Adipose tissue (tissue), 3 donors: ENCODE measurements around the gene PTPRM. TPM values are rescaled to one million over a fixed set of nuclear protein-coding genes. Genes with fewer than 3 reads are reported as not detected.

Experiments
- H3K27ac ChIP-seq: one replicate; pipeline ENCODE4 v1.5.1; 2013; ENCODE audit warnings: low read depth, low read length
- WGBS, 3 donors: extraction: QIAGEN DNeasy Blood & Tissue Kit; methylation state at CpG; one replicate each; pipeline ENCODE4 v1.1.7; 2013; 5-methylcytosine and 5-hydroxymethylcytosine counted together
- polyA plus RNA-seq, 3 donors: library from polyadenylated mRNA; stranded (reverse); fragments of 200-250 nt; gene quantifications; one replicate each; pipeline ENCODE4 v1.2.3, GENCODE V29; 2013
- donor health status: healthy with polysubstance abuse.
- donor health status: Bipolar disorder and iron deficiency.
- donor health status: healthy.

The PTPRM gene
- polyA plus RNA-seq, 3 donors: 20.6 to 106 (median 88.9) TPM

DNA sequence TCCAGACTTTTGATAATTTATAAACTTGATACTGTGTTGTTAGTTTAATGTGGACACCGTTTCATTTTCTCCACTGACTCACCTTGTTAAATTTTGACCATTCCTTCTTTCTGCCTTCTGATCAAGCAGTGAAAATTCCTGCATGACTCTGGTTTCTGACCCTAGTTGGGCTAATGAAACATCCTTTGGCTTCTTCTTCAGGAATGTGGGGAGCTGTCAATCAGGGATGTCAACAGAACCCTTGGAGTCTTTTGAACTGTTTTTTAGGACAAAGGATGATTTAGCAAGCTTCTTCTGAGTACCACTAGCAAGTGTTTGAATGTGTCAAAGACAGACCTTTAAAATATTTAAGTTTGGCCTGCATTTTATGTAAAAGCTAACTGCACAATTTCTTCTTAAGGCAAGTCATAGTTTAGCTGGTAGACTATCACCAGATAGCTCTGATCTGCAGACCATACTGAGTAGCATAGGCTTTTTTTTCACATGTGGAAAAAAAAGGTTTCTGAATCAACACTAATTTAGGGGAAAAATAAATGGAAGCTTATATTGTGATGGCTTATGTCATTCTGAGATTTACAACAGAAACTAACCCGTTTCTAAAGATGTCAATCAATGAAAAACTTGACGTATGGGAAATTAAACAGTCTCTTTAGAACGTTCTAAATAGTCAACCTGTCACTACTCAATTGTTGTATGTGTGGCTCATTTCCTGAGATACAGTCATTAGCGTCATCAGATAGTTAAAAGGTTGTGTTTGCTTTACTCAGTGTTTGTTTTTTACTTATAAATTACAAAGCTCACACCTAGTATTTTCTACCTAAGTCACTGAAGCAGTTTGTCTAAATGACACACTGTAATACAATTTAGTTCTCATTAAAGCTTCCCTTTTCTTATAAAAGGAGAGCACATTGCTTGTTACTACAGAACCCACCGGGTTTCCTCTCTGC is 311.4 kb downstream of the PTPRM start:
- H3K27ac ChIP-seq: no peak overlapping the region
- 44 to 68% (median 66%) methylated on average over 6 of the region's 6 CpGs for WGBS, 3 donors

DNA sequence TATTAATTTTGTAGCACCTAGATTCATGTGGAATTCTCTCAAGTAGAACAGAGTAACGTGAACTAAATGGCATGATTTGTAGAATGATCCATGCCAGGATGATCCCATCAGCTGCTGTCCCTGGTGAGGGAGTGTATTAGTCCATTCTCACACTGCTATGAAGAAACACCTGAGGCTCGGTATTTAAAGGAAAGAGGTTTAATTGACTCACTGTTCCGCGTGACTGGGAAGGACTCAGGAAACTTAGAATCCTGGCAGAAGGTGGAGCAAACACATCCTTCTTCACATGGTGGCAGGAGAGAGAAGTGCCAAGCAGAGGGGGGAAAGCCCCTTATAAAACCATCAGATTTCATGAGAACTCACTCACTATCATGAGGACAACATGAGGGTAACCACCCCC is 312.6 kb downstream of the PTPRM start:
- H3K27ac ChIP-seq: no peak overlapping the region
- WGBS, 3 donors: 72 to 90% (median 79%) methylated on average over 4 of the region's 4 CpGs

DNA sequence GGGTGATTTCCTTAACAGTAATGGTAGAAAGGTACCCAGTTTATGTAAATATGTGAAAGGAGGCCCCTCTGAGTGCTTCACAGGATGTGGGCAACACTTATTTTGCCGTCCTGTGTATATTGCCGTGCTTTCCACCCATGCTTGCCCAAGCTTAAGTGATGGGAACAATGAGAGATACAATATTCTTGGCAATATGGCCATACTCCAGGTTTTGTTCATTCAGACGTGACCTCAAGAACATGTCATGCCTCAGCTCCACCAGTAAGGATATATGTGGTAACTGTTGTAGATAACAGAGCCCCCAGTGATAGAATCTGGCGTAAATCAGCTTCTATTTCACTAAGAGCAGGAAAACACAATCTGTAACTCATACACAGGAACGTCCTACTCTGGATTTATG is 318.7 kb downstream of the PTPRM start:
- no peak overlapping the region for H3K27ac ChIP-seq
- WGBS, 3 donors: 84 to 89% (median 89%) methylated on average over 5 of the region's 5 CpGs

DNA sequence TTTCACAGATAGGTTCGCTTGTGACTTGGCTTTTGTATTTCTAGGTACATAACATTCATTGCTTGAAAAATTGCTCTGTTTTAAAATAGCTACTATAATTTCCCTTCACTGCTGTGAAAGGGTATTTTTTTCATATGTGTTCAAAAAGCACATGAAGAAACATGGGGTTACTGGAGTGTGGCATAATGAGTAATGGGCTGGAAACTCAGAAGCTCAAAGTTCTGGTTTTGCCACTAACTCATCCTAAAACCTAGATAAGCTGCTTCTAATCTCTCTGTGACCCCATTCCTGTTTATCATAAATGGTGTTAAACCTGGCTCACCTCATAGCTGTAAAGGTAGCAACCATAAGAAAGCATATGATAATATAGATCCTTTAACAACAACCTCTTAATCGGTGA is 319.3 kb downstream of the PTPRM start:
- H3K27ac ChIP-seq: no peak overlapping the region
- 89 to 99% (median 90%) methylated on average over 2 of the region's 2 CpGs for WGBS, 3 donors

DNA sequence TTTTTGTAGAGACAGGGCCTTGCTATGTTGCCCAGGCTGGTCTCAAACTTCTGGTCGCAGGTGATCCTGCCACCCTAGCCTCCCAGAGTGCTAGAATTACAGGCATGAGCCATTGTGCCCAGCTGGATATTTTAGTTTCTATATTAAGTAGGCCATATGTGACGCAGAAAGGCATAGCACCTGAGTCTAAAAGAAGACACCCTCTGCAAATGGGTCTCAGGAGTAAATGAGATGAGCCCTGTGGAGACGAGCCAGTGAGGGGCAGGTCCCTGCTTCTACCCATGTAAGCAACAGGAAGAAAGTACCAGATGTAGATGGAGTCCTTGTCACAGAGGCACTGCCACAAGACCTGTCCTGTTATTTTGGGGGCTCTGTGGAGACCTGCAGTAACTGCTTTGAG is 322.4 kb downstream of the PTPRM start:
- no peak overlapping the region for H3K27ac ChIP-seq

DNA sequence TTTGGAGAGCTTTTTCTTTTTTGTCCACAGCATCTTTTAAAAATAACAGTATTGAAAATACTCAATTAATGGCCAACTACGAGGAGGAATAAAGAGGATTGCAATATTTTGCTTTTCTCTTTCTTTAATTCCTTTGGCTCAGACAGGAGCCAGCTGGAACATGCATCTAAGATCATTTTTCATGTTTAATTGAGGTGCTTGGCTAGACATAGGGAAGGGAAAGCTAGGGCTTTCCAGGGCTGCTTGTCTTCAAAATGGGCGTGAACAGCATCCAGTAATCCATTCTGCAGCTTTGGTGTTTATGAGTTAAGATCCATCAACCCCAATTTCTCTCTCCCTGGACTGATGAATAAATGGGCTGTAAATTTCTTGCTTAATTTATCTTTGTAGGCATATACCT is 323.0 kb downstream of the PTPRM start:
- no peak overlapping the region for H3K27ac ChIP-seq
- 58 to 63% (median 61%) methylated on average over 2 of the region's 2 CpGs for WGBS, 3 donors

More for the DNA sequence above, 322.4 kb downstream of the PTPRM start:
- 89 to 93% (median 91%) methylated on average over 3 of the region's 3 CpGs for WGBS, 3 donors

DNA sequence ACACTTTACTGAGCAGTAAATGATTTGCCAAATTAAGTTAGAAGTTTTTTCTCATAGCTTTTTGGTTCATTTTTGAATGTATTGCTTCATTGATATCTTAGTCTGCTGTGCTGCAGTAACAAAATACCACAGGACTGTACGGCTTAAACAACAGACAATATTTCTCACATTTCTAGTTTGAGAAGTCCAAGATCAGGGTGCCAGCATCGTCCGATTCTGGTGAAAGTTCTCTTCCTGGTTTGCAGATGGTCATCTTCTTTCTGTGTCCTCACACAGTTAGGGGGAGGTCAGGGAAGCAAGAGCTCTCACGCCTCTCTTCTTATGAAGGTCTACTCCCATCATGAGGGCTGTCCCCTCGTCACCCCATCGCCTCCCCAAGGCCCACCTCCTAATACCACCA is 325.4 kb downstream of the PTPRM start:
- H3K27ac ChIP-seq: no peak overlapping the region
- WGBS, 3 donors: 94 to 96% (median 94%) methylated on average over 6 of the region's 6 CpGs

DNA sequence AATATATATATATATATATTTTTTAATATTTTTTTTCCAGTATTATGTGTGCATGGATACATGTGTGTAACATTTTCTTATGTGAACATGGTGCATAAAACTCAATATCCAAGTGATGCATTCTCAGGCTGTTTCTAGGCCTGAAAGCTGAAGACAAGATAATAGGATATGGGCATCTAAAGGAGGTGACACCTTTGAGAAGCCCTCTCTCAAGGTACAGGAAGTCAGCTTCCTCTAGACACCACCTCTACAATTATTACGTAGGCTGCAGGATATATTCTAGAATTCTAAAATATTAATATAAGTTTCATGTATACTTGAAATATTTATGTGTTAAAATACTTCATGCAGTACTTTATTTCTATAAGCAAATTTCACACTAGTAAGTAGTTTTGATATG is 327.5 kb downstream of the PTPRM start:
- 79 to 90% (median 90%) methylated on average over 1 of the region's 1 CpG for WGBS, 3 donors
- no peak overlapping the region for H3K27ac ChIP-seq

DNA sequence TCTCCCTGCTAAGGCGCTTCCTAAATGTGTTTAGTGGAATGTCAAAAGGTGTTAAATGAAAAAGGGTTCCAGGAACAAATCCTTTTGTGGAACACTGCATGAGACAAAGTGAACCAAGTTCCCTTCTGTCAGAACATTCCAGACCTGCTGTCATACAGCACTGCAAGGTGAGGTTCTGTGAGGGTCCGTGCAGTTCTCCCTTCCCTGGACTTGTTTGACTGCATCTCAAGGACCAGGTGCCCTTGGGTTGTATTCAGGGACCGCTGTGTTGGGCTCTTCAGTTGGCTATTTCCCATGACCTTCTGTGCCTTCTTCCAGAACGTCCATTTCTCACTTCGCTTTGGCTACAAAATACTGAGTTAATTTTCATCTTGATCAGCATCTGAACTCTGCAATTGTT is 328.2 kb downstream of the PTPRM start:
- WGBS, 3 donors: 83 to 93% (median 91%) methylated on average over 5 of the region's 5 CpGs
- H3K27ac ChIP-seq: no peak overlapping the region

DNA sequence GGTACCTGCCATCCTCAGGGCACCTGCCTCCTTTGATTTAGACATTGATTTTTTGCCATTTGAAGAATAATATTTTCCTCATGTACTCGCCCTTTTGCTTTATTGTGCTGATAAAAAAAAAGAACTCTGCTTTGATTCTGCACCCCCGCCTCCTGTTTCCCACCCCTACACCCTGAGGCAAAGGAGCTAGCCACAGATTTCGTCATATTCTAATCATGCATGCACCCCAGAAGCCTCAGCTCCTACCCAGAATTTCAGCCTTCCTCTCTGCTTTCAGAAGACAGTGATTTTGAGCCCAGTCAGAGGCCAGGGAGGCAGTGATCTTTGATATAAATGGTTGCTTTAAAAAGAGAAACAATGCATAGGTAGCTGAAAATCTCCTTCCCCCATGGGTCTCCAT is 329.0 kb downstream of the PTPRM start:
- H3K27ac ChIP-seq: no peak overlapping the region
- 84 to 87% (median 86%) methylated on average over 3 of the region's 3 CpGs for WGBS, 3 donors

DNA sequence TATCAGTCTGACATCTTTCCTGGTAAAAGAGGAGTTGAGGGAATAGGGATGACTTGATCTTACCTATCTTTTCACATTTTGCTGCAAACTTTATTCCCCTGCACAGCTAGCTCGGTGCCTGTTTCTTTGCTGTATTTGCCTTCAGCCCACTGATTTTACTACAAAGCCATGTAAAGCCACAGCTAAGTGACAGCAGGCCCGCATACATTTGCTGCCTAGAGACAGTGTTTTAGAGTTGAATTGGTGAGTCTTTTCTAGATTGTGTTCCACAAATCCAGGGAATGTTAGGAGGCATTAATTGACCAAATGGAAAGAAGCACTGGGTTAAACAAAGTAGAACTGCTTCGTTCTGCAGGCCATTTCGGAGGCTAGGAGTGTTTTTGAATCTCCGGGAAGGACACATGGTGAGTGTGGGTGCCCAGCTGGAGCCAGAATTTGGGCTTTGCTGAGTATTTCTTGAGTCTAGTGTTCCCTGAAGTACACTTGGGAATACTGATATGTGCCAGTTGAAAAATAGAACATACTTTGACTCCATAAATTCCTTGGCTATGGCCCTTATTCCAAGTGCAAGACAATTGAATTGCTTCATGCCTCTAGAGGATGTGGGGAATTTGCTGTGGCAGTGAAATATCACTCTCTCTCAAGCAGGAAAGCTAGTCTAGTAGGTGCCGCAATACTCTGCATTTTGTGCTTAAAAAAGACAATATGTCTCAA is 329.8 kb downstream of the PTPRM start:
- no peak overlapping the region for H3K27ac ChIP-seq
- 76 to 90% (median 79%) methylated on average over 6 of the region's 6 CpGs for WGBS, 3 donors

DNA sequence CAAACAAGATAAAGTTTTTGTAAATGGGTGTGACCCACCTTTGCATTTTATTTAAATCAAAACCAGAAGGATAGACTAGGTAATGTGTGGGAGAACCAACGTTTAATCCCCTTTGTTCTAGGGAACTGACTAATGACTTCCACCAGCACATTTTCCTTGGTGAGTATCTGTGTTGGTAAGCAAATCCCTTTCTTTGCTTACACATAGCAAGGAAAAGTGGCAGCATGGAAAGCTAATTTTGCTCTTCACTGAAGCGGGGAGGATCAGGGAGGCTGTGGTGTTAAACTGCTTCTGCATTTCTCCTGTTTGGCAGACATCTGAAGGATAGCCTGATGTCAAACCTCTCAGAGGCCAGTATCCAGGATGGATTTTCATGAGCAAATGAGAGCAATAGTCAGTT is 331.1 kb downstream of the PTPRM start:
- 80 to 87% (median 81%) methylated on average over 2 of the region's 2 CpGs for WGBS, 3 donors
- no peak overlapping the region for H3K27ac ChIP-seq

DNA sequence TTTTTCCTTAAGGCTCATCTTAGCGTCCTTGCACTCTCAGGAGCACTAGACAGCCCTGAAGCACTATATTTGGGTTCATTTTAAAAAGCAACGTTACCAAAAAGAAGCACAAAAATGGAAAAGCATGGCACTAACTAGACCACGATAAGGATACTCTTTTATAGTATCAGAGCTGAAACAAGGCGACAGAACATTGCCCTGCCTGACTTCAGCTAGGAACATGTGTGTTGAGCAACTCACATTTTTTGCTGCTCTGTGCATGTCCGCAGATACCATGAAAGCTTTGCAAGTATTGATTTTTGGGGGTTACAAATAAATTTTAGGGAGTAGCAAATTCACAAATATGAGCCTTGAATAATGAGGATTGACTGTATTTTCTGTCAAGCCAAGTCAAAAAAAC is 332.0 kb downstream of the PTPRM start:
- 91 to 97% (median 93%) methylated on average over 5 of the region's 5 CpGs for WGBS, 3 donors

DNA sequence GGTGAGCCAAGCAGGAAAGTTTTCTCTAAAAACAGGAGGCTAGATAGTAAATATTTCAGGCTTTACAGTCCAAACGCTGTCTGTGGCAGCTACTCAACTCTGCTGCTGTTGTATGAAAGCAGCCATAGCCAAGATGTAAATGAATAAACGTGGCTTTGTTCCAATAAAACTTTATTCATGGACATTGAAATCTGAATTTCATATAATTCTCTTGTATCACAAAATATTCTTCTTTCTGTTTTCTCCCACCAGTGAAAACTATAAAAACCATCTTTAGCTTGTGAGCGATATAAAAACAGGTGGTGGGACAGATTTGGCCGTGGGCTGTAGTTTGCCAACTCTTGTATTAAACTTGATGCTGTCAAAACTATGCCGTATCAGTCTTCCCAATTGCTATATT is 333.0 kb downstream of the PTPRM start:
- WGBS, 3 donors: 92 to 95% (median 95%) methylated on average over 5 of the region's 5 CpGs
- H3K27ac ChIP-seq: no peak overlapping the region

More for the DNA sequence above, 332.0 kb downstream of the PTPRM start:
- no peak overlapping the region for H3K27ac ChIP-seq

DNA sequence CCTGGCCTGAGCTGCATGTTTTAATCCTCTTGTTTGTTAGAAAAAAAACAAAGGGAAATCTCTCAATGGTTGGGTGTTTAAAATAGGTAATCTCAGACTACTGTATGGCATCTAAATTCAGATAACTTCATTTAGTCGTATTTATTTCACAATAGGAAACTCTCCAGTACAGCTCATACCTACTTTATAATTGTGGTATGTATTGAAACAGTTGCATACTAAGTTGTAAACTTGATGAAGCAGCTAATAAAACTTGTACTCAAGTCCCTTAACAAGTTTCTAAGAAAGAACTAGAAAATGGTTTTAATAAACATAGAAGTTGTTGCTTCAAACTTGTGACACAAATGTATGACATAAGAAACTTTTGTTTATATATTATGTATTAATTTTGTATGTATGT is 334.5 kb downstream of the PTPRM start:
- WGBS, 3 donors: 76 to 94% (median 83%) methylated on average over 1 of the region's 1 CpG
- H3K27ac ChIP-seq: no peak overlapping the region

DNA sequence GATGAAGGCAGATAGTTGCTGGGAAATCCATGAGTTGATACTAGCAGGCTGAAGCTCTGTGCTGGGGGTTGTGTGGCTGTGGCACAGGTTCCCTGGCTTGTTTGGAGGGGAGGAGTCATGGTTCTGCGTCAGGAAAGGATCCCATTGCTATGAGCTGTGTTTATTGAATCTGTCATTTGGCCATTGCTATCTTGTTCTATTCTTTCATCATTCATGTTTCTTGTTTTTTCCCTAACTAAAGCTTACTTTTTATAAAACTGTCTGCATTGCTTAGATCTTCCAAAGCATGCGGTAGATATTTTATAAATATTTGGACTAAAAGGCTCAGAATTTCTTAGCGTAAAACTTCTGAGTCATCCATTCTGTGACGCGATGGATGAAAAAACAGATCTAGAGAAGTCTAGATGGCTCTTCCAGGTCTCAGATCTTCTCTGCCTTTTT is 335.3 kb downstream of the PTPRM start:
- H3K27ac ChIP-seq: no peak overlapping the region
- WGBS, 3 donors: 77 to 79% (median 78%) methylated on average over 5 of the region's 5 CpGs

DNA sequence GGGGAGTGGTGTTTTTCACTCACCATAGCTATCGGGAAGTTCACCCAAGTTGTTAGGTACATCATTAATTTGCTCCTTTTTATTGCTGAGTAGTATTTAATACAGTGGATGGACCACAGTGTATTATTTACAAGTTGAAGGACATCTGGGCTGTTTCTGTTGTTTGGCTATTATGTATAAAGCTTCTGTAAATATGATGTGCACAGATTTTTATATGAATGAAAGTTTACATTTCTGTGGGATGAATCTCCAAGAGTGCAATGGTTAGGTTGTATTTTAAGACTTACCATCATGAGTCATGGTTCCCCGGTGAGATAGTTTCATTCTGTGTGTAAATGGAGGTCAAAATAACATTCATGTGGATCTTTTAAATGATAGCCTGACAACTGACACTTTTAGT is 337.4 kb downstream of the PTPRM start:
- H3K27ac ChIP-seq: no peak overlapping the region
- WGBS, 3 donors: 87 to 94% (median 93%) methylated on average over 2 of the region's 2 CpGs

DNA sequence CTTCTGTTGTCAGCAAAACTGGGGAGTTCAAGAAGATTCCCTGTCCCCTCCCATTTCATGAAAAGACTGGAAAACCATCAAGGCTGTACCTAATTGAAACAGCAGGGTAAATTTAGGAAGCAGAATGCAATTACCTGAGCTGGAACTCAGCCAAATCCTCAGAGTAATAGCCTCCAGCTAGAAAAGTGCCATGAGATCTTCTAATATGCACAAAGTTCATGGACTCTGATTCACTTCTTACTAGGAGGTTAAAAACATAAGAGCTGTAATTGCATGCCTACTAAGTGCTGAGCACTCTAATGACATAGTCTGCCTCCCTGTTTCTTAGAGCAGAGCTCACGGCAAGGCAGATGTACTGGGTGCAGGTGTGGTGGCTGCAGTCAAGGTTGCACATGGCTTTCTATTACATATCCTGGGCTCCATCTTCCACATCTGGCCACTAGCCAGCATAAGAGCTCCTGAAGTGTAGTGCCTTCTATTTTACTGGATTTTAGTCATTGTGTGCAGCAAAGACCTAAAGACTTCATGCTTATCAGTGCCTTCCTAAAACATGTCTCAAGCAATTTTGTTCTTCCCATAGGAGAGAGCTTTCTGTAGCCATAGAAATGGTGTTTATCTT is 341.7 kb downstream of the PTPRM start:
- 88 to 98% (median 88%) methylated on average over 1 of the region's 1 CpG for WGBS, 3 donors
- H3K27ac ChIP-seq: no peak overlapping the region
